Measurements from ENCODE around the gene MAD2L2.

The MAD2L2 gene

DNA sequence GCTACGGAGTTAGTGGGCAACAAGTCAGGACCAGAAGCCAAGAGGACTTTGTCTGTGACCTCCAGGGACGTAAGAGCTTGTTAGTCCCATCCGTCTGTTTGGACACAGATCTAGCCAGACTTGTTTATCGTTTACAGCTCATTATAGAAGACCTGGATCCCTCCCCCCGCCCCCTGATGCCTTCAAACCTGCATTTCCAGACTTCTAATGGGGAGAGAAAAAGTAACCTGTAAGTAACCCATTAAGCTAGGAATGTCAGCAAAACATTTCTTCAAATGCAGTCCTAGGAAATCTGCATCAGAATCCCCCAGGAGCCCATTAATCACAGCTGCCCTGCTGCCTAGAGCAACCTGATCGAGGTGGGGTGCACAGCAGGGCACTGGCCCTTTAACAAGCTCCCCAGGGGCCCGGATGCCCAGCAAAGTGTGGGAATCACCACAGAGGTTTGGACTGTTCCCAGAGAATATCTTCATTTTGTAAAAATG lies 1.4 kb upstream of the MAD2L2 start:
- no peak for DNase-seq (ENCODE audit: low spot score)

DNA sequence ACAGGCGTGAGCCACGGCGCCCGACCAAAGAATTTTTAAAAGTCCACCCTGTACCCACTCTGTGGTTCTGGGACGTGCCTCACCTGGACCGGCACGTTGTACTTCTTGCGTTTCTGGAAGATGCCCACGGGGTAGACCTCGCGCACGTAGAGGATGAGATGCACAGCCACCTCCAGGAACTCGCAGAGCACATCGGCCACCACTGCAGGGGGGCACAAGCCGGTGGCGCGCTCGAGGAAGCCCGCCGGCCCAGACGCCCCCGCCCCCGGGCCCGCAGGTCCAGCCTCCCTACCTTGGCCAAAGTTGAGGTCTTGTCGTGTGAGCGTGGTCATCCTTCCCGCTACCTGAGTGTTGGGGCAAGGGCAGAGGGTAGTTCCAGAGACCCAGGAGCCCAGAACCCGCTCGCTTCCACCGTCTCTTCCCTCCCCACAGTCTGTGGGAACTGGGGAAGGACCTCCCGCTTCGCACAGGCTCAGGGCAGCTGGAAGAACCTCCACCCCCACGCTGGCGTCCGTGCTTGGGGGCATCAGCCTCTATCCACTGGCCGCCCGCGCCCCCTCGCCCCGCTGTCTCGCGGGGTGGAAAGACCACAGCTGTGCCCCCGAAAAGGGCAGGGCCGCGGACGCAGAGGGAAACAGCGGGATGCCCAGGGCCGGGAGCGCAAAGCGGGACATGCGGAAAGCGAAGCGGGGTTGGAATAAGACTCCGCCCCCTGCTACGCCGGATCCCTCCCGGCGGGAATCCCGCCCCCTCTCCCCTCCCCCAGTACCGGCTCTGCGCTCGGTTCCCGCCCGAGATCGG lies 478 bp downstream of the MAD2L2 start:
- no peak for DNase-seq (ENCODE audit: low spot score)

DNA sequence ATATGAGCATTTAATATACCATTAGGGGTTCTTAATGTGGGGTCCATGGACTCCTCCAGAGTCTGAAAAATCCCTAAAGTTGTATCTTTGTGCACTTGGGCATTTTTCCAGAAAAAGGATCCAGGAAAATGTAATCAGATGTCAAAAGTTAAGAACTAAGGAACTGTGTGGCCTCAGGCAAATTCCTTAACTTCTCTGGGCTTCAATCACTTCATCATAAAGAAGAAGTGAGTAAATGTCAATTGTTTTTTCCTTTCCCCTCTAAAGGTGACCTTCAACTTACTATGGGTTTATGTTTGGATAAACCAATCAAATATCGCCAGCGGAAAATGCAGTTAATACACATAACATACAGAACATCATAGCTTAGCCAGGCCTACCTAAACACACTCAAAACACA lies 2.5 kb downstream of the MAD2L2 start:
- no peak for DNase-seq (ENCODE audit: low spot score)

DNA sequence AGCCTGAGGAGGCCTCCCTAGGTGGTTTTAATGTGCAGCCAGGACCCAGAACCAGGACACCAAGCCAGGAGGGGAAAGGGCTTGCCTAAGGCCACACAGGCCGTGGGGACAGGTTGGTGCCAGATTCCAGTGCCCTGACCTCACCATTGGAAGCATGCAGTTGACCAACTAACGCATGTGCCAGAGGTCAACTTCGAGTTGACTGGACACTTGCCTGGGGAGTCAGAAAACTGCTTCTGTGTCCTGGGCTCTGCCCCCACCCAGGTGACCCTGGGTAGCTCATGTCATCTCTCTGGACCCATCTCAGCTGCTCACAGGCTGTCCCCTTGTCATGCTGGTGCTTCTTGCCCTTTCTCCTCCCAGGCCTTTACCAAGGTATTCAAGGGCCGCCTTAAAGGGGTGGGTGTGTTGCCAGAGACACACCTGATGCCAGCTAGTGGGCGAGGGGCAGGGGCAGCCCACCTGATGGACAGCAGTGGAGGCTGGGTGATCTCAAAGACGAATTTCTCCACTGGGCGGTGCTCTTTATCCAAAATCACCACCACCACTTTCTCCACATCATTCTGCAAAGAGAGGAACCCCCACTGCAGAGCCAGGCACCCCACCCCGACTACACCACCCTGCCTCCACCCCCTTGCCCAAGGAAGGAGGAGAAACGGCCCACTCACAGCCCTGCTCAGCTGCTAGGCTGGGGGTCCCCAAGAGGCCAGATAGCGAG lies 4.4 kb downstream of the MAD2L2 start:
- no peak for DNase-seq (ENCODE audit: low spot score)

DNA sequence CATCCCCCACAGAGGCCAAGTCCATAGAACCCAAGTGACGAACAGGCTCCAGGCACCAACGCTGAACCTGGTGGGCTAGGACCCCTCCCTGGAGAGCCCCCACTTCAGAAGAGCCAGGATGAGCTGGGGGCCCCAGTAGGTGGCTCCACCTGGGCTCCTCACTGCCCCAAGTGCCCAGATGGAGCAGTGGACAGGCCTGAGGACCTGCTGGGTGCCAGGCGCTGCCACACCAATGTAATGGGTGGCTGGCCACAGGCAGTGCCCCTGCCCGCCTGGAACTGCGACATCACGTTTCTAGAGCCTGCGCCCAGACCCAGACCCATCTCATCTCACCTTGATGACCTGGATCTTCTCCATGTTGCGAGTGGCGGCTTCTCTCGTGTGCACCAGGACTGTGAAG lies 5.6 kb downstream of the MAD2L2 start:
- DNase-seq (ENCODE audit: low spot score) = no peak

DNA sequence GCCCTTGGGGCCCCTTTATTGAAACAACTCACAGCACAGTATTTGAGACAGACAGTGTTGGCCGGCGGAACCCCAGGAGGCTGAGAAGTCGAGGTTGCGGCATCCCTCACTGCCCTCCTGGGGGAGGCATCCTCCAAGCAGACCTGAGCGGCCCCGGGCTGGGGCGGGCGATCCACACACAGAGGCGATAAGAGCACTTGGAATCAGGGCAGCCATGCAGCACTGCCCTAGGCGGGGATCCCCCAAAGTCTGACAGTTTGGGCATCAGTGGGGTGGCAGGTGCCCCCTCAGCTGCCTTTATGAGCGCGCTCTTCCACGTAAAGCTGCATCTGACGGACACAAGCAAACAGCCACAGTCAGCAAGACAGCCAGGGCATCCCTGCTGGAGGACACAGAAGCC lies 6.5 kb downstream of the MAD2L2 start:
- no peak for DNase-seq (ENCODE audit: low spot score)

DNA sequence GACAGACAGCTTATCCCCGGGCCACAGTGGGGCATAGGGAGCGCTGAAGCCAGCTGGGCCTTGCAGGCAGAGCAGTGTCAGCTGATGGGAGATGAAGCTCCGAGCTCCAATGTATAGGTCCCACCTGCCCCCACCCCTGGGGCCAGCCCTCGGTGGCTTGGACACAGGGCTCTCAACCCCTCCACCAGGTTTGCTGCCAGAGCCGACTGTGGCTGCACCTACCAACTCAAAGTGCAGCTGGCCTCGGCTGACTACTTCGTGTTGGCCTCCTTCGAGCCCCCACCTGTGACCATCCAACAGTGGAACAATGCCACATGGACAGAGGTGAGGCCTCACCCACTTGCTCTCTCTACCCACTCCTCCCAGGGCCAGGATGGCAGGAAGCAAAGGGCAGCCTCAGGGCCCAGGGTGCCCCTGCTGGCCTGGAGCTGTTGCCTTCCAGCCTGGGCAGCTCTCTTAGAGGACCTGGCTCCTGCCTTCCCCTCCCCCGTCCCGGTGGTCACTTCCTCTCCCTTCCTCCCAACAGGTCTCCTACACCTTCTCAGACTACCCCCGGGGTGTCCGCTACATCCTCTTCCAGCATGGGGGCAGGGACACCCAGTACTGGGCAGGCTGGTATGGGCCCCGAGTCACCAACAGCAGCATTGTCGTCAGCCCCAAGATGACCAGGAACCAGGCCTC lies 7.7 kb downstream of the MAD2L2 start:
- DNase-seq (ENCODE audit: low spot score) = no peak

DNA sequence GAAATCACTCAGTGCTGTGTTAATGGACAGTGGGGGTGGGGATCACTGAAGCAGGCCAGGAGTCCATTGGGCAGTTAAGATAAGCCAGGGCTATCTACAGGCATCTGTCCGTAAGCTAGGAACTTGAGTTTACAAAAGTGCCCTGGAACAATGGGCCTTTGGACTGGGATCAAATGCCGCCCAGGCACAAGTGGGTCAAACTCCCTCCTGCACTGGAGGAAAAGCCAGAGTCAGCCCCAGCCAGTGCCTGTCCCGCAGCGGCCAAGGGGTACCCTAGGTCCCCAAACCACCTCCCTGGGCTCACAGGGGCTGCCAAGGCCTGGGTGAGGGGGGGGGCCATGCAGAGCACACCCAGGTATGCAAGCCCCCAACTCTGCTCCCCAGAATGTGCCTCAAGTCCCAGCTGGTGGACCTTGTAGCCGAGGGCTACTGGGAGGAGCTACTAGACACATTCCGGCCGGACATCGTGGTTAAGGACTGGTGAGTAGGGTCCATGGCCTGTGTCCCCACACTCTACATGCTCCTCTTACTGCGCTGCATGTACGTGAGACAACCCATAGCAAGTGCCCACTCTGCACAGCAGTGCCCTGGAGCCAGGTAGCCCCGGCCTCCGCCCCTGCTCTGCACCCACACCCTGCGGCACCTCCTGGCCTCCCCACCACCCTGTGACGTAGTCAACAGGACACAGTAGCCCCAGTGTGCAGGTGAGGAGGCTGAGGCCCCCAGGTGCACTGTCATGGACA lies 9.2 kb downstream of the MAD2L2 start:
- DNase-seq (ENCODE audit: low spot score) = no peak

DNA sequence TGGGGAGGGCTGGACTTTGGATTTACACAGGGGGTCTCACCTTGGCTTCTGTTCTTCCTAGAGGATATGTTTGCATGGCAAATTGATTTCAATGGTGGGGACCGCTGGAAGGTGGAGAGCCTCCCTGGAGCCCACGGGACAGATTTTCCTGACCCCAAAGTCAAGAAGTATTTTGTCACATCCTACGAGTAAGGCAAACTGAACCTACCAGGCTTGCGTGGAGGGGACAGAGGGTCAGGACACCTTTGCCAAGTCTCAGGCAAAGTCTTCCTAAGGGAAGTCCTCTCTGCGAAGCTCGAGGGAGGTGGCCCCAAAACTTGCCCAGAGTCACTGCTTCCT lies 9.8 kb downstream of the MAD2L2 start:
- DNase-seq (ENCODE audit: low spot score) = no peak

DNA sequence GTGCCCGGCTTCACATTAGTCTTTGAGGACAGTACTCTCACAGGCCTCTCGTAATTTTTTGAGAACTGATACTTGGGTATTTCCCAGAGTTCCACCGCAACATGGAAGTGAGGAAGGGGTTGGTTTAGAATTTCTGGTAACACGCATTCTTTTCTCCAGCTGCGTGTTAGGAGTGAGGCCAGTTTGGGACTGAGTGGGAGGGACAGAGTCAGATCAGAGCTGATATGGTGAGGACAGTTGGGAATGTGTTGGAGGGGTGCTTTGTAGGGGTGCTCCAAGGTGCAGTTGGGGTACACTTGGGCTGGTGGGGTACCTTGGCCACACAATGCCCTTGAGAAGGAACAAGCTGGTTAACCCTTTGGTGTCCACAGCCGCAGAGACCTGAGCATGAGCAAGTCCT lies 10.2 kb downstream of the MAD2L2 start:
- no peak for DNase-seq (ENCODE audit: low spot score)

DNA sequence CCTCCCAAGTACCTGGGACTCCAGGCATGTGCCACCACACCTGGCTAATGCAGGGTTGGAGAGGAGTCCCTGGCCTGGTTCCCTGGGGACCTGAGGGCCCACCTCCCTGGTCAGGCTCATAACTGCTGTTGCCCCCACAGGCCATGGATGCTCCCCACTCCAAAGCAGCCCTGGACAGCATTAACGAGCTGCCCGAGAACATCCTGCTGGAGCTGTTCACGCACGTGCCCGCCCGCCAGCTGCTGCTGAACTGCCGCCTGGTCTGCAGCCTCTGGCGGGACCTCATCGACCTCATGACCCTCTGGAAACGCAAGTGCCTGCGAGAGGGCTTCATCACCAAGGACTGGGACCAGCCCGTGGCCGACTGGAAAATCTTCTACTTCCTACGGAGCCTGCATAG lies 12.4 kb downstream of the MAD2L2 start:
- no peak for DNase-seq (ENCODE audit: low spot score)

DNA sequence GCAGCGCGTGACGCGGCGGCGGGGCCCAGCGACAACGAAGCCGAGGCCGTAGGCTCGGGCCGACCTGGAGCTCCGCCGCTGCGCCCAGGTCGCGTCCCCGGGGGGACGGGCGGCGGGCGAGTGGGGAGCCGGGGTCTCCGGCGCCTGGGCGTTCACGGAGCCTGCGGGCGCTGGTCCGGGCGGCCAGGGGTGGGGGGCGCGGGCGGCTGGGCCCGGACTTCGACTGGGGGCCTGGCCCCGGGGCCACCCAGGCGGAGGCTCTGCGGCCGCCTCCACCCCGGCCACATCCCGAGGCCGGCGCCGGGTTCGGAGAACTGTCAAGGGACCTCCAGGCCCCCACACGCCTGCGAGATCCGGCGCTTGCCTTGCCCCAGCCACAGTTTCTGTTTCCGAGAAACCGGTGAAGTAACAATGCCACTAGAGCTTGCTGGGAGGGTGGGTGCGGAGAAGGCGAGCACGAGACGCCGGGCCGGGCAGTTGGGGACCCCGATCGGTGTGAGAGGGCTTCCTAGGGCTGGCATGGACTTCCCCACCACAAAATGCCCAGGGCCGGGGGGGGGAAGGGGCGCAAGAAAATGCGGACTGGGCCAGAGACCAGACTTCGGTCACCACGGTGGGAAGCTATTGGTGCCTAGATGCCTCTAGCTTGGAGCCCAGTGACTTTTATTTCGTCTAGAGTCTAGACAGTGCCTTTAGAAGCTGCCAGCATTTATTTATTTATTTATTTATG lies 16.4 kb downstream of the MAD2L2 start:
- no peak for DNase-seq (ENCODE audit: low spot score)

DNA sequence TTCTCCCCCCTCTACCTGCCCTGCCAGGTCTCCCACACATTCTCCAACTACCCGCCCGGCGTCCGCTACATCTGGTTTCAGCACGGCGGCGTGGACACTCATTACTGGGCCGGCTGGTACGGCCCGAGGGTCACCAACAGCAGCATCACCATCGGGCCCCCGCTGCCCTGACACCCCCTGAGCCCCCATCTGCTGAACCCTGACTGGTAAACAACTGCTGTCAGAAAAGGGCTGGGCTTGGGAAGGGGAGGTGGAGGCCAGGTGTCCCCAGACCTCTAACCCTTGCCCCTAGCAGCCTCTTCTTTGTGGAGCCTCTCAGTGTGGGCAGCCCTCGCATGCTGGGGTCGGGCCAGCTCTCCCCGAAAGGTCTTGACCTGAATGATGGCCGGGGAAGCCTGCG lies 19.8 kb downstream of the MAD2L2 start:
- no peak for DNase-seq (ENCODE audit: low spot score)

DNA sequence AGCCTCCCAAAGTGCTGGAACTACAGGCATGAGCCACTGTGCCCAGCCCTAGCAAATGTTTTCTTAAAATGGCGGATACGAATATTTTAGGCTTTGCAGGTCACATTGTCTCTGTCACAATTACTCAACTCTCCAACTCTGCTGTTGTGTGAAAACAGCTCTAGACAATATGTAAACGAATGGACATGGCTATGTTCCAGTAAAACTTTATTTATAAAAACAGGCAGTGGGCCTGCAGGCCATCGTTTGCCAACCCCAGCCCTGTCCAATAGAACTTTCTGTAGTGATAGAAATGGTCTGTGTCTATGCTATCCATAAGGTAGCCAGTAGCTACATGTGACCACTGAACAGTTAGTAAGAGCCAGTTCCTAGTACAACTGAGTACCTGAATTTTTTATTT lies 21.2 kb downstream of the MAD2L2 start:
- DNase-seq (ENCODE audit: low spot score) = no peak

DNA sequence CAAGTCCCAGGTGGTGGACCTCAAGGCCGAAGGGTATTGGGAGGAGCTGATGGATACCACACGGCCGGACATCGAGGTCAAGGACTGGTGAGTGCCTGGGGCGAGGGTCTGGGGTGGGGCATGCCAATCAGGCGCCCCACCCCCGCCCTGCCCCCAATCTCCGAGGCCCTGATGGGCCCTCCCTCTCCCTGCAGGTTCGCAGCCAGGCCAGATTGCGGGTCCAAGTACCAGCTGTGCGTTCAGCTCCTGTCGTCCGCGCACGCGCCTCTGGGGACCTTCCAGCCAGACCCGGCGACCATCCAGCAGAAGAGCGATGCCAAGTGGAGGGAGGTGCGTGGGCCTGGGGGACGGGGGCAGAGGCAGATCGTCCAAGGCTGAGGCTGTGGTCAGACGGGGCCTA lies 22.4 kb downstream of the MAD2L2 start:
- no peak for DNase-seq (ENCODE audit: low spot score)

DNA sequence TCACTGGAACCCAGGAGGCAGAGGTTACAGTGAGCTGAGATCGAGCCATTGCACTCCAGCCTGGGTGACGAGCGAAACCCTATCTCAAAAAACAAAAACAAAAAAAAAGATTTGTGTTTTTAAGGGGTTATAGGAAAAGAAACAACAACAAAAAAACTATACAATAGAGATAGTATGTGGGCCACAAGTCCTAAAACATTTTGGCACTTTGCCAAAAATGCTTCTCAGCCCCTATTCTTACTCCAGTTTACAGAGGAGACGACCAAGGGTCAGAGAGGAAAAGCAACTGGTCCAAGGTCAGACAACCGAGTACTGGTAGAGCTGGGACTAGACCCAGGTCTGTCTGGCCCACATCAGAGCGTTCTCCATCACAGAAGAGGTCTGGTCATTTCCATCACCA lies 23.3 kb downstream of the MAD2L2 start:
- DNase-seq (ENCODE audit: low spot score) = no peak

DNA sequence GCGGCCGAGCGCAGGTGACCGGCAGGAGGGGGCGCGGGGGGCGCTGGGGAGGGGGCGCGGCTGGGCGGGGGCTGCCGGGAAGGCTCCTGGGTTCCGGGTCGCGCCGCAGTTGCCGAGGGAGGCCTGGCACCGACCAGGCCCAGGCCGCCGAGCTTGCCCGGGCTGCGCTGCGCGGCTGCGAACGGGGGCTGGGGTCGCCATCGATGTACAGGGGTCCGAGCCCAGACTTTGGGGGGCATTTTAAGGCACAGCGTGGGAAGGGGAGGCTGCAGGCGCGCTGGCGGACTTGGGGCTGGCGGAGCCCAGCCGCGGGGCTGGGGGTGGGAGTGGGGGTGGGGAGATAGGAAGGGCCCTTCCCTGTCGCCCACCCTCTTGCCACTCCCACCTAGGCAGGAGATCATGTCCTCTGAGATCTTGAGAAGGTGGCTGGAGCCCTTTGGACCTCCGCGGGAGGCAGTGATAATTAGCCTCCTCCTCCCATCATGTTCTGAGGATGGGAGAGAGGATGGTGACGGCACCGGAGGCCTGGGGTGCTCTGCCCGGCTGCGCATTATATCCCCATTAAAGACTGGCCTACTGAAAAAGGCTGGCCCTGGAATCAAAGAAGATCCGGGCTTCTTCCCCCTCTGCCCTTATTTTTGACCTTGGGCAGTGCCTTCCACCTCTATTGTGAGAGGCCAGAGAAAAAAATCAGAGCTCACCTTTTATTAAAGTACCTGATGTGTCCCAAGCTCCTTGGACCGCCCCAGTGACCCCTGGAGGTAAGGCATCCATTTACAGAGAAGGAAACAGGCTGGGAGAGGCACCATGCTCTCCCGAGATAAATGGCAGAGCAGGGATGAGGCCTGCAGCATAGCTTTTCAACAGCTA lies 25.8 kb downstream of the MAD2L2 start:
- DNase-seq (ENCODE audit: low spot score) = no peak

DNA sequence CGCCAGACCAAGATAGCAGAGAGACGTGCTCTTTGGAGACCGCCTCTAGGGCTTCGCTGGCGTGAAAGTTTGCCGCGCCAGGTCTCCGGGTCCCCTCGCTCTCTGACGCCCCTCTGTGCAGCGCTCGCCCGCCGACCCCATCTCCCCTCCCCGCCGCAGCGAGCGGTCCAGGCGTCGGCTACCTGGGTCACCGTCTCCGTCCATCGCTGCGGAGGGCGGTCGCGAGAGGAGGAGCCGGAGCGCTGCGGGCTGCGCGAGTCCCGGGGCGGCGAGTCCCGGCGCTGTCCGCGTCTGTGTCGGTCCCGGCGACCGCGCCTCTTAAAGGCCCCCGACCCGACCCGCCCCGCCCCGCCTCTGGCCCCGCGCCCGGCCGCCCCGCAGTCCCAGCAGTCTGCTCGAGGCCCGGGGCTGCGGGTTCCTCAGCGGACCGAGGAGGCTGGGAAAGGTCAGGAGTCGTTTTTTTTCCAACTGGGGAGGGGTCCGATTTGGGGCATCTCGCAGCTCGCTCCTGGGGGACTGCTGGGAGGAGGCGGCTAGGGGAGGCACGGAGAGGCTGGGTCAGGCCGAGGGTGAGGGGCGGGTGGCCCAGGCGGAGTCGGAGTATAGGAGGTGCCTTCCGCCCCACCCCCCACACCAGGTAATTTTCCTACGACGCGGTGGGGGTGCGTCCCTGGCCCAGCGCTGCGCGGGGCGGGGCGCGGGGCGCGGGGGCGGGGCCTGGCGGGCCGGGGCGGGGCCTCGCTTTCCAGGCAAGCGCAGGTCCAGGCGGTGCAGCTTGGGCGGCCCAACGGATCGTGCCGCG lies 26.6 kb downstream of the MAD2L2 start, which contains the start of the genes FBXO2 and FBXO44:
TSS of gene FBXO2 (minus strand) at position 293 of the 802 bp plus-strand sequence. CDS start at position 204, 89 bp downstream.
TSS of gene FBXO44 (plus strand) at position 741 of the 802 bp plus-strand sequence. CDS start 959 bp downstream, outside the sequence.
- DNase-seq (ENCODE audit: low spot score) = no peak

DNA sequence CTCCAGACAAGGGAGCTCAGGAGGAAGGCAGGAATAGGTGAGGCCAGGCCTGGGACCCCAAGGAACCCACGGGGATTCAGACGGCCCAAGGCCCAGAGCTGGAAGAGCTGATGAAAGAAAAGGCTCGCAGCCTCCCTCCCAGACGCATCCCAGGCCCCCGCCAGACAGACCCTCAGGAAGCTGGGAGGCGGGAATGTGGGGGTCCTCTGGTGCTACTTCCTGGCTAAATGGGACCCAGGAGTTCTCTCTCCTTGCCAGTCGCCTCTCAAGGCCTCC lies 27.1 kb downstream of the MAD2L2 start:
- DNase-seq (ENCODE audit: low spot score) = no peak
